ENCODE measurements around the gene ITGB3. TPM values are rescaled to one million over a fixed set of nuclear protein-coding genes. Genes with fewer than 3 reads are reported as not detected.
A peak's percentile ranks its signal among the peaks of the same experiment; 100 is the strongest.

ITGB3 gene
- total and polyA plus RNA-seq, 9 of the 15 experiments (the other 6 are each of a cell fraction or from before 2014, with no cell fraction given) = 0.08 to 2.6 (median 0.62) TPM; not detected in 1

- TF ChIP-seq, protein P1, sequence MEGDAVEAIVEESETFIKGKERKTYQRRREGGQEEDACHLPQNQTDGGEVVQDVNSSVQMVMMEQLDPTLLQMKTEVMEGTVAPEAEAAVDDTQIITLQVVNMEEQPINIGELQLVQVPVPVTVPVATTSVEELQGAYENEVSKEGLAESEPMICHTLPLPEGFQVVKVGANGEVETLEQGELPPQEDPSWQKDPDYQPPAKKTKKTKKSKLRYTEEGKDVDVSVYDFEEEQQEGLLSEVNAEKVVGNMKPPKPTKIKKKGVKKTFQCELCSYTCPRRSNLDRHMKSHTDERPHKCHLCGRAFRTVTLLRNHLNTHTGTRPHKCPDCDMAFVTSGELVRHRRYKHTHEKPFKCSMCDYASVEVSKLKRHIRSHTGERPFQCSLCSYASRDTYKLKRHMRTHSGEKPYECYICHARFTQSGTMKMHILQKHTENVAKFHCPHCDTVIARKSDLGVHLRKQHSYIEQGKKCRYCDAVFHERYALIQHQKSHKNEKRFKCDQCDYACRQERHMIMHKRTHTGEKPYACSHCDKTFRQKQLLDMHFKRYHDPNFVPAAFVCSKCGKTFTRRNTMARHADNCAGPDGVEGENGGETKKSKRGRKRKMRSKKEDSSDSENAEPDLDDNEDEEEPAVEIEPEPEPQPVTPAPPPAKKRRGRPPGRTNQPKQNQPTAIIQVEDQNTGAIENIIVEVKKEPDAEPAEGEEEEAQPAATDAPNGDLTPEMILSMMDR (IDR thresholded peaks at IDR 0.05 in 2 of 3, conservative IDR thresholded peaks at IDR 0.05 in 1 of 3; ENCODE audit: insufficient read depth in 2 of 3, low read depth in 1 of 3, low read length in 3 of 3) = no peak
- TF ChIP-seq JUND (IDR thresholded peaks at IDR 0.05; ENCODE audit: borderline replicate concordance, low read depth, low read length) = peak; percentile 31; the same call in 1 of the 2 replicates
- TF ChIP-seq JUND (tag; IDR thresholded peaks at IDR 0.05; ENCODE audit: borderline replicate concordance, low read depth, low read length) = peak; percentile 22; the same call in 1 of the 3 replicates
- TF ChIP-seq OTX1 (CRISPR knock-in tag; IDR thresholded peaks at IDR 0.05) = no peak
- TF ChIP-seq ZNF224 (CRISPR knock-in tag; IDR thresholded peaks at IDR 0.05) = no peak
- TF ChIP-seq, protein P2, sequence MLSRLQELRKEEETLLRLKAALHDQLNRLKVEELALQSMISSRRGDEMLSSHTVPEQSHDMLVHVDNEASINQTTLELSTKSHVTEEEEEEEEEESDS (CRISPR knock-in tag; IDR thresholded peaks at IDR 0.05) = no peak
- no peak for TF ChIP-seq MCM5 (IDR thresholded peaks at IDR 0.05; ENCODE audit: low read depth)
- peak in 1 of 2 experiments; percentile 33; a peak in 1 of 4 replicates for TF ChIP-seq ZNF639 (CRISPR knock-in tag; conservative IDR thresholded peaks at IDR 0.05 in 1 of 2, IDR thresholded peaks at IDR 0.05 in 1 of 2)
- TF ChIP-seq ZBTB17 (CRISPR knock-in tag; IDR thresholded peaks at IDR 0.05) = no peak
- TF ChIP-seq LCOR (CRISPR knock-in tag; IDR thresholded peaks at IDR 0.05) = 0 out of 2 replicates have a peak, but pooled peaks have one; percentile 37
- no peak for TF ChIP-seq ZNF24 (IDR thresholded peaks at IDR 0.05)
- no peak for TF ChIP-seq MTA3 (IDR thresholded peaks at IDR 0.05; ENCODE audit: borderline replicate concordance)
- TF ChIP-seq ZBTB40 (IDR thresholded peaks at IDR 0.05) = no peak
- no peak for TF ChIP-seq ZBTB40 (CRISPR knock-in tag; IDR thresholded peaks at IDR 0.05)
- TF ChIP-seq, protein P3, sequence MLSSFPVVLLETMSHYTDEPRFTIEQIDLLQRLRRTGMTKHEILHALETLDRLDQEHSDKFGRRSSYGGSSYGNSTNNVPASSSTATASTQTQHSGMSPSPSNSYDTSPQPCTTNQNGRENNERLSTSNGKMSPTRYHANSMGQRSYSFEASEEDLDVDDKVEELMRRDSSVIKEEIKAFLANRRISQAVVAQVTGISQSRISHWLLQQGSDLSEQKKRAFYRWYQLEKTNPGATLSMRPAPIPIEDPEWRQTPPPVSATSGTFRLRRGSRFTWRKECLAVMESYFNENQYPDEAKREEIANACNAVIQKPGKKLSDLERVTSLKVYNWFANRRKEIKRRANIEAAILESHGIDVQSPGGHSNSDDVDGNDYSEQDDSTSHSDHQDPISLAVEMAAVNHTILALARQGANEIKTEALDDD (IDR thresholded peaks at IDR 0.05) = peak; percentile 80
Observed at GRCh38 chr17:47225436-47225858, 28.2 kb upstream of the ITGB3 start (continued).
